NCI-H1048 (cell line): Measurements from ENCODE around the gene RAB31.

ENCODE experiments used
- DNase-seq: peaks from one replicate; lab custom pipeline; 2025; lab: John Stamatoyannopoulos, UW

Gene RAB31

DNA sequence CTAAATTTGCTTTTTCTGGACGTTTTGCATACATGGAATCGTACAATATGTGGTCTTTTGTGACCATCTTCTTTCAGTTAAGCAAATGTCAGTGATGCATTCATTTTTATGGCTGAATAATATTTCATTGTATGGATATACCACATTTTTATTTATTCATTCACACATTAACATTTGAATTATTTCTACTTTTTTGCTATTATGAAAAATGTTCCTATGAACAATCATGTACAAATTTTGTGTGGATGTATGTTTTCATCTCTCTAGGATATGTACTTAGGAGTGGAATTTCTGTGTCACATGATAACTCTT is 110.3 kb downstream of the RAB31 start:
- no peak for DNase-seq

DNA sequence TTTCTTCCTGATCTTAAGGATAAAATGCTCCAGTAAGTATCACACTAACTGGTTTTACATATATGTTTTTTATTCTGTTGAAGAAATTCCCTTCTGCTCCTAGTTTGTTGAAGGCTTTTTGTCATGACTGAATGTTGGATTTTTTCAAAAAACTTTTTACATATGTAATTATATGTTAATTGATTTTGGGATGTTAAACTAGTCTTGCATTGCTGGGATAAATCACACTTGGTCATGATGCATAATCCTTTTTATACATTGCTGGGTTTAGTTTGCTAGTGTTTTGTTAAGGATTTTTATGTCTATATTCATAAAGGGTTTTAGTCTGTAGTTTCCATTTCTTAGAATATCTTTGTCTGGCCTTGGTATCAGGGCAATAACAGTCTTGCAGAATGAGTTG is 112.0 kb downstream of the RAB31 start:
- no peak for DNase-seq

DNA sequence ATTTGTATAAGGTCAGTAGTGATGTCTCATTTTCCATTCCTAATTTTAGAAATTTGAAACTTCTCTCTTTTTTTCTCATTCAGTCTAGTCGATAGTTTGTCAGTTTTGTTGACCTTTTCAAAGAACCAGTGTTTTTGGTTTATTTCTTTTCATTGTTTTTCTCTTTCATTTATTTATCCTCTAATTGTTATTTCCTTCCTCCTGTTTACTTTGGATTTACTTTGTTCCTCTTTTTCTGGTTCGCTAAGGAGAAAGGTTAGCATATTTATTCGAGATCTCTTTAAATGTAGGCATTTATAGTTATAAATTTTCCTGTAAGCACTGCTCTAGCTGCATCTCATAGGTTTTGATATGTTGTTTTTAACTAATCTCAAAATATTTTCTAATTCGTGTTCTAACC is 112.6 kb downstream of the RAB31 start:
- DNase-seq: no peak

DNA sequence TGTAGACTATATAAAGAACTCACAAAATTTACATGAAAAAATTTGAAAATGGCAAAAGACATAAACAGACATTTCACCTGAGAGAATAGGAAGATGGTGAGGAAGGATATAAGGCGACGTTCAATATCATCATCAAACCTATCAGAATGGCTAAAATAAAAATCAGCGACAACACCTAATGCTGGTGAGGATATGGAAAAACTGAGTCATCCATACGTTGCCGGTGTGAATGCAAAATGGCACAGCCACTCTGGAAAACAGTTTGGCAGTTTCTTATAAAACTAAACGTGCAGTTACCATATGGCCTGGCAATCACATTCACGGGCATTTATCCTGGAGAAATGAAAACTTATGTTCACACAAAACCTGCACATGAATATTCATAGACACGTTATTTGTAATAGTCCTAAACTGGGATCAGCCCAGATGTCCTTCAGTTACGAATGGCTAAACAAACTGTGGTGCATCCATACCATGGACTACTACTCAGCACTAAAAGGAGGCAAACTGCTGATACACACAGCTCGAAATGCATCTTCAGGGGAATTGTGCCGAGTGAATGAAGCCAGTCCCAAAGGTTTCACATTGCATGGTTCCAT is 114.6 kb downstream of the RAB31 start:
- no peak for DNase-seq

DNA sequence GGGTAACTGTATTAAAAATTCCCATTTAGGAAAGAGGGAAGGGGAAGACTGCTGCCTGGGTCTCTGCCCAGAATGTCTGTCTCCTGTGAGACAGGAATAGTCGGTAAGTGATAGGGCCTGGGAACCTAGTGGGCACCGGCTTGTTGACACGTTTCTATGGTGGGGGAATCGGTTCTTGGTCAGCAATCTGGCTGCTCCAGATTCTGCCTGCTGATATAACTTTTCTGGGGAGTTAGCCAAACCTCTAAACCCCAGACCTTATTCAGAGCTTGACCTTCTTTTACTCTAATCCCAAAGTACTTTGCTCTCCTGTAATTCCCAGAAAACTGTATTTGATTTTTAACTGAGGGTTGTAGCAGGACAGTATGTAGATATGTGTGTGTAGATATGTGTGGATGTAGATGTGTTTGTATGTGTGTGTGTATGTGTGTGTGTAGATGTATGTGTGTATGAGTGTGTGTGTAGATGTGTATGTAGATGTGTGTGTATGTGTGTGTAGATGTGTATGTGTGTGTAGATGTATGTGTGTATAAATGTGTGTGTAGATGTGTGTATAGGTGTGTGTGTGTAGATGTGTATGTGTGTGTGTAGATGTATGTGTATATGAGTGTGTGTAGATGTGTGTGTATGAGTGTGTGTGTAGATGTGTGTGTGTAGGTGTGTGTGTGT is 115.8 kb downstream of the RAB31 start:
- DNase-seq: no peak

DNA sequence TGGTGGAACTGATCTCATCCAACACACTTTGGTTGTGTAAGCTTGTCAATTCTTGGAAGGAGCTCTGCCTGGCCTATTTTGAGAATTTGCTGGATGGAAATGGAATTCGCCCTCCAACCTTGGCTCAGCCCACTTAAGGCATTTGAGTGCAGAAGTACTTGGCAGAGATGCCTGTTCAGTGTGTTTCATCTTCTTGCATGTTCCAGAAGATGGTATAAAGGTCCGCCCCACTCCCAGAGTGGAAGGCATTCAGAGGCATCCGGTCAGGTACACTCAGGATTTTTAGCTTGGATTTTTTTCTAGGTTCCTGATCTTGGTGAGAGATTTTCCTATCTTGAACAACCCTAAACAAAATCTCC is 116.4 kb downstream of the RAB31 start:
- DNase-seq: no peak

DNA sequence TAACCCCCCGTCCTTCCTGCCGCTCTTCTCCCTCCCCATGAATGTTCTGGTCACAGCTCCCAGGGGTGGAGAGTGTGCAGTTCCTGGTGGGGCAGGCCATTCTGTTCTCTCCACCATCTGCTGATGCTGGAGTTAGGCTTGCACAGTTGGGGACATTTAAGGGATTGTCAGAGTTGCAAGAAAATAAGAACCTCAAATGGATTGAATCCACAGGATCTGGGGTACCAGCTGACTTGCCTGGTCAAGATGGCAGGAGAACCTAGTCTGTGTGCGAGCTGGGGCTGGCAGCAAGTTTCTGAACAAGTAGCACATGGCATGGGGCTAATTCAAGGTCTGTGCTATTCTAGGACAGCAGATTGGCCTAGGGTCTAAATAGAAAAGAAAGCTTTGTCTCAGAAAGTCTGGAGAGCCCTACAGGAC is 116.9 kb downstream of the RAB31 start:
- DNase-seq: no peak

DNA sequence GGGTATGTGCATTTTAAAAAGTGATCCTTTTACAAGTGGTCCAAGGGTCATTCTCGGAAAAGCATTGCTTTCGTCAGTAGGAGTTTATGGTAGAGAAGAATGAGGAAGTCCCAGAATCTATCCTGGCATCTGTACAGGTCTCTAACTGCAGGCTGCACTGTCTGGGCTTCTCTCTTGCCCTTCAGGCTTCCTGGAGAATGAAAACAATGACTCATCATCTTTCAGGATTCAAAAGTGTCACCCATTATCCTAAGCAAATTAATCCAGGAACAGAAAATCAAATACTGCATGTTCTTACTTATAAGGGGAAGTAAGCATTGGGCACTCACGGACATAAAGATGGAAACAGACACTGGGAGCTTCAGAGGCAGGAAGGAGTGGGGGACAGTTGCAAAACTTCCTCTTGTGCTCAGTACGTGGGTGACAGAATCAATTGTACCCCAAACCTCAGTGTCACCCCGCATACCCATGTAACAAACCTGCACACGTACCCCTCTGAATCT is 117.5 kb downstream of the RAB31 start:
- no peak for DNase-seq

DNA sequence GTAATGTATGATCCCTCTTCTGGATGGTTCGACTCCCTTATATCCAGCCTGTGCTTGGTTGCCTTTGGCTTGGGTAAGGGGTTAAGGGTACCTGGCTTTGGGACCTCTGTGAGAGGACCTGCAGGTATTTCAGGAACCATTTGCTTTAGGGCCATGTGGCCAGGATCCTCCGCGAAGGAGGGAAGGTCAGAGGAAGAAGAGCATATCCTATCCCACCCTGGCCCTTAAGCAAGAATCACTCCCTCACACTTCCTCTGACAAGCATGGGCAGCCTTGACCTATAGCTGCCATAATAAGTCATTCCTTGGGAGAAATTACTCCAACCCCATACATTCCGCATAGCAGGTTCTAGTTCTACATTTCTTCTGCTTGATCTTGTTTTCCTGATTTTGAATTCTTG is 118.6 kb downstream of the RAB31 start:
- no peak for DNase-seq

DNA sequence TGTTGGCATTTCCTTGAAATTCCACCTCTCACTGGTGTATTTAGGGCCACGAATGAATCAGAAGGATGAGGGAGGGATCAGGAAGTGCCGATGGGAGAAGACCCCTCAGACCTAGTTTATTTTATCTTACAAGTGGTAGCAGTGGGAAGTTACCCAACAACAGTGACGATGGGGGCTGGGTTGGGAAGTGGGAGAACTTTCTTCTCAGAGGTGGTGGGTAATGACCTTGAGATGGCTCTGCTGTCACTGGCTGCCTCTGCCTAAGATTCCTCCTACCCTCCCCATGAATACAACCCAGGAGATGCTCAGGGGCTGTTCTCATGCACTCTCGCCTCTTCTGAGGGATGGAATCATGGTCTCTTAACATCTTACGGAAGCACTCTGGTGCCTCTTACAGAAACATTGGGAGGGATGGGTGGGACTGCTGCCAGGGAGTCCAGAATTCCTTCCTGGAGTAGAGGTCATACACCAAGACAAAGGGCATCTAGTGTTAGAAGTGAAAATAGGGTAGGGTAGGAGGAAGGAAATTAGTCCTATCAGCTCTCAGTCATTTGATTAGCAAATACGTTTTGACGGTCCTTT is 119.2 kb downstream of the RAB31 start:
- no peak for DNase-seq

DNA sequence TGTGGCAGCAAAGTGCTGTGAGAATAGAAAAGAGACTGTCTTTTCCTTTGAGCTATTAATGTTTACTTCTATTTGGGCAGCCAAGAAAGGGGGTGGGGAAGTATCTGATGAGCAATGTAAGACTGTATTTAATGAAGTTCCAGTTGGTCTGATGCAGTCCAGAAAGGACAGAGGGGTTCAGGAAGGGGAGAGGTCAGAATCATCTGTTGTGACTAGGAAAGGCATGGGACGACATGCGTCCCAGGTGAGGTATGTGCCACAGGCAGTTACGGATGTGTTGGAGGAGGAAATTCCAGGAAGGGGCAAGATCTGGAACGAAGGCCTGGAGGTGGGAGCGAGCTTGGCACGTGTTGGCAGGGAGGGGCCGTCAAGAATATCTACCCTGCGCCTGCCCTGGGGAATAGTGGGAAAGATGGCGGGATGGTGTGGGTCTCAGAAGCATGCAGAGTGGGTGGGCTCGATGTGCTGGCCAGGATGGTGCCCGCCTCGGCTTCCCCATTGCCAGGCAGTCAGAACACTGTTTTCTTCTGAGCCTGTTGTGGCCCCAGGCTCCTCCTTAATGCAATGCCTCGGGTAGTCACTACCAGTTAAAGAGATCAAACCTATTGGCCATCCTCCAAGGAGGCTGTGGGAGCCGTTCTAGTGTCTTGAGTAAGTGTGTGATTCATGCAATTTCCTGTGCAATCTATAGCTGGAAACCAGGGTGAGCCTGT is 119.8 kb downstream of the RAB31 start:
- no peak for DNase-seq

DNA sequence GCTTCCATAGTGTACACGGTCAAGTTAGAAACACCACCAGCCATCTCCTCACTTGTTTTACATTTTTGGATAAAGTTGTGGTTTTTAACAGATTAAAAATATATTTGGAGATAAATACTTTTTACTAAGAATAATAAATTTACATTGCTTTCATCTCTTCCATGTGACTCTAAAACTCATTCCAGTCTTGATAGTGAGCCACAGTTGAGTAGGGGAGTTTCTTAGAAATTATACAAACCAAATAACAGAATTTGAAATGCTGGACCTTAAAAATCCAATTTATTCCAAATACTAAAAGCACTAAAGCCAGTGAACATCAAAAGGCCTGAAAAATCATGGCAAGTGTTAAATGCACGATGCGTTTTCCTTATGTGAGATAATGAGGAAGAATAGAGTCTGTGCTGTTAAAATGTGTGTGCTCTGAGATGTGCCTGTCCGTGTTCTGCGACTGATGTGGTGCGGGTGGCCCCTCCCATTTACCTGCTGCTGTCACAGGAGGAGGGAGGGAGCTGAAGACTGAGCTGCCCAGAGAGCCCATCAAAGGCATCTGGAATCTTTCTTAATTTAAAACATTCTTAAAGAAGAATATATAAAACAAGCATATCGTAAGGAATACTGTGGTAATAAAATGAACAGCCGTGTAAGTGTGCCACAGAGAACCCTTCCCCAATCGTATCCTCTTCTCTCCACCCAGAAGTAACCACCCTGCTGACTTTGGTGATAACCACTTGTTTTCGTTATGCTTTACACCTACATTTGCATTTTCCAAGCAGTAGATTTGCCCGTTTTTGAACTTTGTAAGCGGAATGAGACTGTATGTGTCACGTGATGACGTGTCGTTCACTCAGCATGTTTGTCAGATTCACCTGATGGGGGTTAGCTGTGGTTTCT is 120.7 kb downstream of the RAB31 start:
- no peak for DNase-seq

DNA sequence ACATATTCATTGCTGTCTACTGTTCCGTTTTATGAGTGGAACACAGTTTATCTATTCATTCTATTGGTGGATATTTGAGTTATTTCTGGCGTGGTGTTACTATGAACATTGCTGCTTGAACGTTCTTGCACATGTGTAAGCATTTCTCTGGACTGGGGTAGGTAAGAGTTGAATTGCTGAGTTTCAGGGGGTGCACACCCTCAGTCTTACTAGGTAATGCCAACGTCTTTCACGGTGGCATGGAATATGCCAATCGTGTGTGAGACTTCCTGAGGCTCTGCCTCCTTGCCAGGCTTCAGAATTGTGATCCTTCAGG is 121.3 kb downstream of the RAB31 start:
- DNase-seq: no peak

DNA sequence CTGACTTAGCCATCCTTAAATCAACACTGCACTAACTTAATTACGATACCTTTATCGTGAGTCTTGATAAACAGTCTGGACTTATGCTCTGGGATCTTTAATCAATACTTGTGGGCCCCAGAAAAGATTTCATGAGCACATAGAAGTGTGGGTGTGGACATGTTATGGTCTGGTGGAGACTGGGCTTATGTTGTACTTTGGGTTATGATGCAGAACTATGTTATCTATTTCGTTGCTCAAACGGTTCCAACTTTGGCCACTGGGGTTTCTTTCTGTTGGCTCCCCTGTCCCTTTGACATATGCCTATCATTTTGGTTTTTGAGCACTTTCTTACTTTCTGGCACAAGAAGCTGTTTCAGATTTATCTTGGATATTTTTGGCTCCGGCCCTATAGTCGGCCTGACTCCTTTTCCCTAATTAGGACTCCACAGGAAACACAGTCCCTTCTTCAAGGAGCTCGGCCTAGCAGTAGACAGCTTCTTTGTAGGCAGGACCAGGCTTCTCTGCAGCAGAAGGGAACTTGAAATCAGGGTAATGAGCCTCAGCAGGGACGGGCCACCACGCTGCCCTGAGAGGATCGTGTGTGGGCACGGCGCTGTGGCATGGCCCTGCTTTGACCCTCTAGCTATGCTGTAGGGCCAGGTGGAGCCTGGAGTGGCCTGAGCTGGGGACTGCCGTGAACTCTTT is 123.1 kb downstream of the RAB31 start:
- no peak for DNase-seq

DNA sequence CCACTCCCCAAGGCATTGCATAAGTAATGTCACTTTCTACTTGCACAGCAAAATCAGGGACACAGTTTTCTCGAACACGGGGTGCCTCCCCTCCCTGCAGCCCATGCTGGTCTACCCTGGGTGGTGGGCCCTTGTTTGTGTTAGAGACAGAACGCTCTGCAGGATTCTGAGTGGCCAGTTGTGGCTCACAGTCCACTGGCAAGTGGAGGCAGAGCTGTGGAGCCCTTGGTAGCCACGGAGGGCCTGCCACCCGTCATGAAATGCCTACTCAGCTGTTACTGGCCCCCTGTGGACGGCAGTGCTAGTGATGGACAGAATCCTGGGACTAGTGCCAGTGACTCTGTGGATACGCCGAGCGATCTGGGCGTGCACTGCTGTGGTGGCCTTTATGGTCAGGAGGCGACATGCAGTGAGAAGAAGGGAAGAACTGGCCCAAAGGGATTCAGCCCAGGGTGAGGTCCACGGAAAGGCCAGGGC is 123.7 kb downstream of the RAB31 start:
- DNase-seq: no peak

DNA sequence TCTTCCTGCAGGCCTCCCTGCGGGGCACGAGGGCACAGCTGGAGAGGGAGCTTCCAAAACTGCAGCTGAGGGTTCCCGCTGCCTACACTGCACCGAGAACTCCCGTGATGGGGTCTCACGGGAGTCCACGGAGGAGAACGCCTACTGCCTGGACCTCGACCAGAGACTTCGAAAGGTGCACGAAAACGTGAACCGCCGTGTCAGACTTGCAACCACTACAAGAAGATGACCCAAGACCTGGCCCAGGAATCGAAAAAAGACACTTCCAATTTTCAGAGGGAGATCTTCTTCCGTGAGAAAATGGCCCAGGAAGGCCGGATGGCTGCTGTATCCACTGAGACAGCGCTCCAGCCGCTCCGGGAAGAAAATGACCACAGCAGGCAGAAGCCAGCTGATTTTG is 124.8 kb downstream of the RAB31 start:
- no peak for DNase-seq

DNA sequence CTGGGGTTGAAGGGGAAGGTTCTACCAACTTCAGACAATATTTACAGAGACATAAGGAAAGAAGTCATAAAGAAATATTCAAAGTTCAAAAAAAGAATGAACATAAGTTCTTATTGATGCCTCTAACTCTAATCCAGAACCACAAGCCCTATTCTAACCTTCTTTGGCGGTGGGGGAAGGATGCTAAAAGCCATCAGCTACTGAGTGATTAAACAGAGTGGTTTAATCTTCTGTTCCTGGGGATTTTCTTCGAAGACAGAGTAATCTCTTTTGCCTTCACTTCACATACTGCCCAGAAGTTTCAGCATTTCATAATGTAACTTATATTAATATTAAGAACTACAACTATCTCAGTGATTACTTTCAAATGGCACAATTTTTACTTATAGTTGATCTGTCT is 126.5 kb downstream of the RAB31 start:
- no peak for DNase-seq

DNA sequence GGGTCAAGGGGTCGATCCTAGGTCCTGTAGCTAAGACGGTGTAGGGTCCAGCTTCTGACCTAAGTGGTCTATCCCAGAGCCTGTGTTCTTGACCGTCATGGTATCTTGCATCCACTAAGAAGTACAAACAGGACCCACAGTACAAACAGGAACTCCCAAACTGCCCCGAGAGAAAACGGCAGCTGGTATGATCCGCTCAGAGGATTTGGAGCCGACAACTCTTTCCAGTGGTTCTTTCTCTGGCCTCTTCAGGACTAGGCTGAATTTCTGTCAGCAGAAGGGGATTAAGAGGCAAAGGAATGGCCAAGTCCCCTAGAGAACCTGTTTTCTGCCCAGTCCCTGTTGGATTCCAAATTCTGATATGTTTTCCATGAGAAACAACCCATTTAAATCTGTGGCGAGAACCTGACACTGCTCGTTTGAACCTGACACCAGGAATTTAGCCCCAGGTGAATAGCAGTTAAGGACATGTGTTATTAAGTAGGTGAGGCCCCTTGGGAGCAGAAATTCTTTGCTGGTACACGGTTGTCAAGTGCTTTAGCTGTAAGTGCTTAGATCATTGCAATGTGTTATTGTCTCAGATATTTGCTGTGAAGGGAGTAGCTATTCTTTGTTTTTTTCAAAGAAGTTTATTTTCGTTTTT is 127.1 kb downstream of the RAB31 start:
- no peak for DNase-seq

DNA sequence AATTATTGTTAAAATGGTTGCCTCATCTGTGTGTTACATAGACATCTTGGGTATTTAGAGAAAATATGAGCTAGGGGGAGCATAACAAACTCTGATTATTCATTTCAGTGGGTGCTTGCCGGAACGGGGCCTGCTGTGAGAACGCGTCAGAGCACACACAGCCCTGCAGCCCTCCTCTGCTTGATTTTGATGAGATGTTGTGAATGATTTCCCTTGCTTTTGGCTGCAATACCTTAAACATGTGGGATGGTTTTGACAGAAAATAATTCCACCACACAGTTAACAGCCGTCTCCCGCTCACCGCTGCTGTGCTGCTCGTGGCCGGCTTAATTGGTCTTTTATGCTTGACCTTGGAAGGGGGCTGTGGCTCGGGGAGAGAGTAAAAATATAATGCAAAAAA is 127.7 kb downstream of the RAB31 start:
- no peak for DNase-seq

DNA sequence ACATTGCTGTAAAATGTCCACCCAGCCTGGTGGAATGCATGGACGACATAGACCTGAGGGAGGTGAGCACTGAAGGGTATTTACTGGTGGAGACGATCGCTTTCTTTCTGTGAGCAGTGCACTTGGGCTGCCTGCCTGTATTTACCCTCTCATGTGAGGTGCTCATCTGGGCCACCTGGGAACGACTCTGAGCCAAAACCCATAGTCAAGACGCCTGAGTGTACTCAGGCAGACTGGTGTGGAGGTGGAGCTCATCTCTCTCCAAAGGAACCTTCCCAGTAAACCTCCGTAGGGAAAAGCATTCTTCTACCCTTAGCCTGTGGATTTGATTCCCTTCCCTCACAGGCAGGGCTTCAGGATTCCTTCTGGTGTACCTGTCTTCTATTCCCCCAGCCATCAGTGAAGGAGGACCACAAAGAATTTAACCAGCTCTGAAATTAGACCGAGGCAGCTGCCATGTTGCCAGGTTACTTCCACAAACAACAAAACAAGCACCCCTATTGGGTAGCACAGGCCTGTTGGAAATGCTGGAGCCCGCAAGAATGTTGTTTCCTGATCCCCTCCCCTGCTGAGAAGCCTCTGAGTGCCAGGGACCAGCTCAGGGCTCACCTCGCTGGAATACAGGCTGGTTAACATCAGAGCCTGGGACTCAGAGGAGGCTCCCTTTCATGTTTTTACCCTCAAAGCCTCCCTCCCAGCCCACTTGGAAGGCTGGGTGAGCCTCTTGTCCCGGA is 130.2 kb downstream of the RAB31 start:
- DNase-seq: no peak
